NCI-H69 (cell line): ENCODE results near the gene CLCN2.

Experiments
- DNase-seq: peaks from one replicate; lab custom pipeline; 2025; lab: John Stamatoyannopoulos, UW

Gene CLCN2

GRCh38 chr3:184361532-184361931, at the start of gene CLCN2, which contains the start of gene POLR2H:
CLCN2 (minus strand) TSS chr3:184361605; CDS start chr3:184361479, 126 bp downstream.
POLR2H (plus strand) TSS chr3:184361710; CDS start chr3:184363493, 1,783 bp downstream.
- DNase-seq = peak; percentile 85

GRCh38 chr3:184409946-184410500, 48.6 kb upstream of the CLCN2 start:
- no peak for DNase-seq

DNA sequence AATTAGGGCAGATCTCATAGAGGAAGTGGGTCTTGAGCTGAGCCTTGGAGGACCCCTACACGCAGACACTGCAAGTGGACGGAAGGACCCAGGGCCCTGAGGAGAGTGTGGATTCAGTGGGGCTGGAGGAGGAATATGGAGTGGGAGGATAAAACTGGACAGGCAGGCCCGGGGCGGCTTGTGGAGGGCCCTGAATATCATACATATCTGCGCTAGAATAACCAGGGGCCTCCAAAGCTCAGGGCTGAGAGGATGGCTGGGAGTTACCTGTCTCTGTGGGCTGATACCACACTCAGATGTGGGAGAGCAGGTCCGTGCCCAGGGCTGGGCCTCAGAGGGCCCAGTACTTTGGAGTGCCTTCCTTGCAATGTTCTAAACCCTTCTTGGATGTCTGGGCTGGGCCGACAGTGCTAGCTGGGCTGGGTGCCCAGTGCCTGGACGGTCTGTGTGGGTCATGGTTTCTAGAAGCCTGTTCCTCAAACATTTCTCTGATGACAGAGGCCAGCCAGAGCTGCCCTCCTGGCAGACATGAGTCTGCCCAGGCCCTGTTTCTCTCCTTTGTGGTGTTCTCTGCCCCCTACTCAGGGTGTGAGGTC, 48.0 kb upstream of the CLCN2 start:
- DNase-seq = no peak

DNA sequence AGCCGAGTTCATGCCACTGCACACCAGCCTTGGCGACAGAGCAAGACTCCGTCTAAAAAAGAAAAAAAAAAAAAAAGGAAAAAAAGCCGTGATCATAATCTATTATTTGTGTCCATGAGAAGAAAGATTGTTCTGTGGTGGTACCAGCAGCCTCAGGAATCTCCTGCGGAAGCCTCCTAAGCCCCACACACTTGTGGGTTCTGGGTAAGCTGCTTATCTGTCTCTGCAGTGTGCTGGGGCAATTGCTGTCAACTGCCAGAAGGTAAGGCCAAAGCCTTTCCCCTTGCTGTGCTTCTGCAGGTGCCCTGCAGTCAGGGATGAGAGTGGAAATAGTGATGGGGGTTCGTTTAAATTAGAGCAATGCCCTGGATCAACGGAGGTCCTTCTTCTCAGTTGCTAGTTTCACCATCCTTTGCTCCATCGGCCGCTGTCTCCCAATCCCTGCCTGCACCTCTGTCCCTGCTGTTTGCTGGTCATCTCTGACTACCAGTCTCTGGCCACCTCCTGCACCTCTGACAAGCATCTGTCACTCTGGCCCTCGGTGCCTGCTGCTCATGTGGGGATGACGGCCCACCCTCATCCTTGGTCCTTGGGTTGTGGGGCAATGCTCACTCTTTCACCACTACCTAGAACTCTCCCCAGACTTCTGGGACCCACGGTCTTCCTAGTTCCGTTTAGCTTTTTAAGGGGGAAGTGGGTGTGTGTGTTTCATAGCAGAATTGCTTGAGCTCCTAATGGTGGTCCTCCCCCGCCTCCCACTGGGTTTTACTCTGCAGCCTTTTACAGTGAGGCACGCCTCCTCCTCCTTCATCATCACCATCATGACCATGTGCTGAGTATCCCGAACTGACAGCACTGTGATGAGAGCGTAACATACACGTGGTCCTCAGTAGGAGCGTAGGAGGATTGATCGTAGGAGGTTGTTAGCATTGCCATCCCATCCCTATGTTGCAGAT, 43.9 kb upstream of the CLCN2 start:
- no peak for DNase-seq

DNA sequence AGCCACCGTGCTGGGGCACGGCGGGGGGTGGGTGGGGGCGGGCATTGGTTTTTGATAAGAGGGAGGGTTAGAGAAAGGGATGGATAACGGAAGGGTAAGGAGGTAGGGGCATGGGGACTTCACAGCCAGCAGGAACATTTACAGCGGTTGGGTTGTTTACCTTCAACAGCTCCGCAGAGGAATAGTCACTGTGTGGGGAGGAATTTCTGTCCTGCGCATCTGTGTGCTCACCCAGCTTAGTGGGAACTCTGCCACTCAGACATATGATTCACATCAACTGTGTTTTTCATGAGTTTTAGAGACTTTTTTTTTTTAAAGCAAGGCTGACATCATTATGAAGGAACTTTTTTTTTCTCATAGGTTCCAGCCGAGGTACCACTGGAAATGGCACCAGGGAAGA, 38.0 kb upstream of the CLCN2 start:
- DNase-seq = no peak

- DNase-seq = no peak
Observed at GRCh38 chr3:184395320-184395660, 33.9 kb upstream of the CLCN2 start.

DNA sequence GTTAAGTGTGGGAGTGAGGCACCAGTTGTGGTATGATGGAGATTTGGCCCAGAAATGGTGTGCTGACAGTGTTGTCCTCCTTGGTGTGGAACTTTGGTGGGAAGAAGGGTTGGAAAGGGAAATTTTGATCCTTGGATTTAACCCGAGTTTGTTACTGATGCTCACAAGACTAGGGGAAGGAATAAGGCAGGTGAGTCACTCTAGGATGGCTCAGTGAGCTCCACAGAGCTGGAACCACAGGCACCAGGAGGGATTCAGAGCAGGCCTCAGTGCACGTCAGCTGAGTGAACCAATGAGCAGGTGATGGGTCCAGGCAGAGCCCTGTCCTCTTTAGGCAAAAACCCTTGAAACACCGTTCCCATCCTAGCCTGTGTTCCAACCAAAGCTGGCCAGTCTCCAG, 29.9 kb upstream of the CLCN2 start:
- no peak for DNase-seq

DNA sequence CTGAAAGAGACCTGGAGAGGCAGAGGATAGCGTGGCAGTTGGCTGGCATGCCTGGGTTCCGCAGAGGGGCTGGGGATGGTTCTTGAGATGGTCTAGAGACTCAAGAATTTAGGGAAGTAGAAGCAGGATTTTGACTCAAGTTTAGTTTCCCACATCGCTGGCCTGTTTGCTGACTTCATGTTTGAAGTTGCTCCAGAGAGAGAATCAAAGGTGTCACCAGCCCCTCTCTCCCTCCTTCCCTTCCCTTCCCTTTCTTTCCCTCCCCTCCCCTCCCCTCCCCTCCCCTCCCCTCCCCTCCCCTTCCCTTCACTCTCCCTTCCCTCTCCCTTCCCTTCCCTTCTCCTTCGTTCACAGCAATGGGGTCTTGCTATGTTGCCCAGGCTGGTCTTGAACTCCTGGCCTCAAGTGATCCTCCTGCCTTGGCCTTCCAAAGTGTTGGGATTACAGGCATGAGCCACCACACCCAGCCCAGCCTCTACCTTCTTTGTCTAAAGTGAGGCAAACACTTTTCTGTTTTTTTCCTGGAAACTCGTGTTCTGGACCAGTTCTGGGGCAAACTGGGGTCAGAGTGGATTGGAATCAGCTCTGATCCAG, 28.6 kb upstream of the CLCN2 start:
- DNase-seq = no peak

- no peak for DNase-seq
Observed at GRCh38 chr3:184389384-184389783, 28.0 kb upstream of the CLCN2 start.

DNA sequence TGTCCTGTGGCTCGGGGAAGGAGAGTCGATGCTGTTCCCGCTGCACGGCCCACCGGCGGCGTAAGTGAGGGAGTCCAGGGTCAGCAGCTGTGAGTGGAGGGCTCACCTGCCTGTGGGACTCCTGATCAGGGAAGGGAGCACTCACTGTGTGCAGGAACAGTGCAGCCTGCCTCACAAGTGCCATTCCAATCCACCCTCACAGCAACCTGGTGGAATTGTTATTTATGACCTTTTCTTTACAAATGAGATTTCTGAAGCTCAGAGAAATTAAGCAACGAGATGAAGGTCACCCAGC, 27.5 kb upstream of the CLCN2 start:
- no peak for DNase-seq

DNA sequence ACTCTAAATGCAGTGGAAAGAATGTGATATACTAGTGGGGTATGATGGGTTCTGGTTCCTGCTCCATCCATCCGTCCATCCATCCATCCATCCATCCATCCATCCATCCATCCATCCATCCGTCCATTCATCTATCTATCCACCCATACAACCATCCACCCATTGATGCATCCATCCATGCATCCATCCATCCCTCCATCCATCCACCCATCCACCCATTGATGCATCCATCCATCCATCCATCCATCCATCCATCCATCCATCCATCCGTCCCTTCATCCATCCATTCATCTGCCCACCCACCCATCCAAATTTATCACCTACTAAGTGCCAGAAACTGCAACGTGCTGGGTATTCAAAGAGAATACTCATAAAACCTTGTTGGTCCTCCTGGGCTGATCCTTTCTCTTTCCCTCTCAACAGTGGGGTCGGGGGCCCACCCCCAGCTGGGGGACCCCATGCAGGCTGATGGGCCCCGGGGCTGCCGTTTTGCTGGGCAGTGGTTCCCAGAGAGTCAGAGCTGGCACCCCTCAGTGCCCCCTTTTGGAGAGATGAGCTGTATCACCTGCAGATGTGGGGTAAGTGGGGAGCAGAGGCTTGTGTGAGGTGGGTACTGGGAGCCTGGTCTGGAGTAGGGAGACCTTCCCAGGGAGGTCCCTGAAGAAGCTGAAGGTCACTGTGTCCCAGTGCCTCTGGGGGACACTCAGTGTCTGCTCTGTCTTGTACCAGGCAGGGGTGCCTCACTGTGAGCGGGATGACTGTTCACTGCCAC, 26.9 kb upstream of the CLCN2 start:
- no peak for DNase-seq

DNA sequence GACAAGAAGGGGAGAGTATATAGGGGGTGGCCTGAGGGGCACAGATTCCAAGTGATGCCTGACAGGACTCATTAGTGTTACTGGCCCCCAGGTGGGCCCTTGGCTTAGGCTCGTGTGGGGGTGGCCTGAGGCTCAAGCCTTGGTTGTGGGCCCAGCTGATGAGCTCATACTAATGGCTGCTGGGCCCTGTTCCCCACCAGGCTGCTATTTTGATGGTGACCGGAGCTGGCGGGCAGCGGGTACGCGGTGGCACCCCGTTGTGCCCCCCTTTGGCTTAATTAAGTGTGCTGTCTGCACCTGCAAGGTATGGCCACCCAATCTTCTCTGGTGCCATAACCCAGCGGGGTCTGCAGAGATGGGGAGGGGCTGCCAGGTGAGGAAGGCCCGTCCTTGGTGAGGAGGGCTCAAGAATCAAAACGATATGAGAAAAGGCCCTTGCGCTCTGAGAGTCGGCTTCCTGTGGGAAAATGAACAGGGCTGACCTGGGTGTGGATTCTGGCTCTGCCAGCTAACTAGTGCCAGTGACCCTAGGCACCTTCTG, 25.8 kb upstream of the CLCN2 start:
- DNase-seq = no peak

GRCh38 chr3:184386047-184386806, 24.8 kb upstream of the CLCN2 start:
- no peak for DNase-seq

- no peak for DNase-seq
Observed at GRCh38 chr3:184384856-184385422, 23.5 kb upstream of the CLCN2 start.

GRCh38 chr3:184384342-184384741, 22.9 kb upstream of the CLCN2 start:
- no peak for DNase-seq

DNA sequence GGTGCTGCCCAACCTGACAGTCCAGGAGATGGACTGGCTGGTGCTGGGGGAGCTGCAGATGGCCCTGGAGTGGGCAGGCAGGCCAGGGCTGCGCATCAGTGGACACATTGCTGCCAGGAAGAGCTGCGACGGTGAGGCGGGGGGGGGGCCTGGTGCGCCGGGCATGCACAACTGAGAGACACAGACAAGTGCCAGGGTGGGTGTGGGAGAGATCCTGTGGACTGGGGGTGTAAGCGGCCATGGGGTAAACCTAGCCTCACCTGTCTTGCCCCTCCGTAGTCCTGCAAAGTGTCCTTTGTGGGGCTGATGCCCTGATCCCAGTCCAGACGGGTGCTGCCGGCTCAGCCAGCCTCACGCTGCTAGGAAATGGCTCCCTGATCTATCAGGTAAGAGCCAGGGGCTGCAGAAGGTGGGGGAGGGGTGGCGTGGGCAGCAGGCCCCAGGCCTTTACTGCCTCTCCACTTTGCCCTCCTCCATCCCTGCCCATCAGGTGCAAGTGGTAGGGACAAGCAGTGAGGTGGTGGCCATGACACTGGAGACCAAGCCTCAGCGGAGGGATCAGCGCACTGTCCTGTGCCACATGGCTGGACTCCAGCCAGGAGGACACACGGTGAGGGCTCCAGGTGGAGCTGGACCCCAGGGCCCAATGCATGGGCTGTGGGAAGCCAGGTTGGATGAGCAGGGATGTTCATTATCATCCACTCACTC, 21.8 kb upstream of the CLCN2 start:
- DNase-seq = no peak

DNA sequence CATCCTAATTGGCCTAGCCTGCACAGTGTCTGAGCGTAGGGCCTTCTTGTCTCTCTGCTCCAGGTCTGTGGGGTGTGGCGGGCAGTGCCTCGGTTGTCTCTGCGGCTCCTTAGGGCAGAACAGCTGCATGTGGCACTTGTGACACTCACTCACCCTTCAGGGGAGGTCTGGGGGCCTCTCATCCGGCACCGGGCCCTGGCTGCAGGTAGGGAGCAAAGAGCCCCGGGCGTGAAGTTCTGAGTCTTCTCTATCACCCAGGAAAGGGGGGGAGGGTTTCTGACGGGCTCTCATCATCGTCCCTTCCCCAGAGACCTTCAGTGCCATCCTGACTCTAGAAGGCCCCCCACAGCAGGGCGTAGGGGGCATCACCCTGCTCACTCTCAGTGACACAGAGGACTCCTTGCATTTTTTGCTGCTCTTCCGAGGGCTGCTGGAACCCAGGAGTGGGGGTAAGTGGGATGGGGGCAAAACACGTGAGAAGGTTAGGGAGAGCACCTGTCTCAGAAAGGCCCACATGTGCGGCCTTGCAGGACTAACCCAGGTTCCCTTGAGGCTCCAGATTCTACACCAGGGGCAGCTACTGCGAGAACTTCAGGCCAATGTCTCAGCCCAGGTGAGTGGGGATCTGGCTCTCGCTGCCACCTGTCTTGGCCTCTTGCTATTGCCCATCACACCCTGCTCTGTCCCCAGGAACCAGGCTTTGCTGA, 21.1 kb upstream of the CLCN2 start:
- DNase-seq = no peak

DNA sequence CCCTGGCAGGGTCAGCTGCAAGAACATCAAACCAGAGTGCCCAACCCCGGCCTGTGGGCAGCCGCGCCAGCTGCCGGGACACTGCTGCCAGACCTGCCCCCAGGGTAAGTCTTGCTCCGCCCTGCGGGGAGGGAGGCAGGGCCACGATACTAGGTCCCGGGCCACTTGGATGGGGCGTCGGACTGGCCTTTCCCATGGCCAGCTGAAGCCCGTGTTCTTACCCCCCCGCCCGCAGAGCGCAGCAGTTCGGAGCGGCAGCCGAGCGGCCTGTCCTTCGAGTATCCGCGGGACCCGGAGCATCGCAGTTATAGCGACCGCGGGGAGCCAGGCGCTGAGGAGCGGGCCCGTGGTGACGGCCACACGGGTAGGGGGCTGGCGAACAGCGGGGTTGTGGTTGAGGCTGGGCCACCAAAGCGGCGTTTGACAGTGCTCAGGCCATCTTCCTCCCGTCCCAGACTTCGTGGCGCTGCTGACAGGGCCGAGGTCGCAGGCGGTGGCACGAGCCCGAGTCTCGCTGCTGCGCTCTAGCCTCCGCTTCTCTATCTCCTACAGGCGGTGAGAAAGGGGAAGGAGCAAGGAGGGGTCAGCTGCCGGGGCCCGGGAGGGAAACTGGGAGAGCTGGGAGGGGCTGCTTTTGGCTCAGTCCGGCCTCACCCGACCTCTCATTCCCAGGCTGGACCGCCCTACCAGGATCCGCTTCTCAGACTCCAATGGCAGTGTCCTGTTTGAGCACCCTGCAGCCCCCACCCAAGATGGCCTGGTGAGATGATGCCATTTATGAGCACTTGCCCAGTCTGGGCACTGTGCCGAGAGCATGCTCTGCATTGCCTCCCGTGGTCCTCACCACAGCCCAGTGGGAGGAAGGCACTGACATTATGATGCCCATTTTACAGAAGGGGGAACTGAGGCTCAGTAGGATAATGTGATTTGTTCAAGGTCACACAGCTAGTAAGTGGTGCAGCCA, 20.1 kb upstream of the CLCN2 start:
- DNase-seq = no peak
